ENCODE data around the gene ADM5. TPM values are rescaled to one million over a fixed set of nuclear protein-coding genes. Genes with fewer than 3 reads are reported as not detected.

ADM5 gene
- total RNA-seq, 1 experiment from 2014 or later, result 13.5 TPM

DNA sequence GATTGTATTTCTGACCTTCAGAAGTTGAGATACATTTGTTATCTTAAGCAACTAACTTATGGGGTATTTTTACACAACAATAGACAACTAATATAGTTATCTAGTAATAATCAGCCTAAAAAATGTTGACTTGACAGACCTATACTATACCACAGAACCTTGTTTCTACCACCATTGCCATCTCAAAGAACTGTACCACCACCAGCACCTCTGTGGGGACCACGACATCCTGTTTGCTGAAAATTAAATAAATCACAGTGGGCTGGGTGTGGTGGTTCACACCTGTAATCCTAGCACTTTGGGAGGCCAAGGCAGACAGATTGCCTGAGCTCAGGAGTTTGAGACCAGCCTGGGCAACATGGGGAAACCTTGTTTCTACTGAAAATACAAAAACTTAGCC, 49.7 kb downstream of the ADM5 start:
- H3K23ac ChIP-seq (ENCODE audit: insufficient read length, low read depth, low read length), result no peak overlapping the region
- TF ChIP-seq, protein P1, sequence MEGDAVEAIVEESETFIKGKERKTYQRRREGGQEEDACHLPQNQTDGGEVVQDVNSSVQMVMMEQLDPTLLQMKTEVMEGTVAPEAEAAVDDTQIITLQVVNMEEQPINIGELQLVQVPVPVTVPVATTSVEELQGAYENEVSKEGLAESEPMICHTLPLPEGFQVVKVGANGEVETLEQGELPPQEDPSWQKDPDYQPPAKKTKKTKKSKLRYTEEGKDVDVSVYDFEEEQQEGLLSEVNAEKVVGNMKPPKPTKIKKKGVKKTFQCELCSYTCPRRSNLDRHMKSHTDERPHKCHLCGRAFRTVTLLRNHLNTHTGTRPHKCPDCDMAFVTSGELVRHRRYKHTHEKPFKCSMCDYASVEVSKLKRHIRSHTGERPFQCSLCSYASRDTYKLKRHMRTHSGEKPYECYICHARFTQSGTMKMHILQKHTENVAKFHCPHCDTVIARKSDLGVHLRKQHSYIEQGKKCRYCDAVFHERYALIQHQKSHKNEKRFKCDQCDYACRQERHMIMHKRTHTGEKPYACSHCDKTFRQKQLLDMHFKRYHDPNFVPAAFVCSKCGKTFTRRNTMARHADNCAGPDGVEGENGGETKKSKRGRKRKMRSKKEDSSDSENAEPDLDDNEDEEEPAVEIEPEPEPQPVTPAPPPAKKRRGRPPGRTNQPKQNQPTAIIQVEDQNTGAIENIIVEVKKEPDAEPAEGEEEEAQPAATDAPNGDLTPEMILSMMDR (conservative IDR thresholded peaks at IDR 0.05), result no peak
- no peak overlapping the region for H3K14ac ChIP-seq (ENCODE audit: insufficient read depth, low read length)
- H4K20me1 ChIP-seq (ENCODE audit: control insufficient read depth, insufficient read depth, insufficient read length), result no peaks in the 10 kb centered on the region
- Mint-ChIP-seq H3K36me3 (ENCODE audit: insufficient read depth in 1 of 3, low read depth in 3 of 3) (no peaks in the 10 kb centered on the region), H3K4me1 (no peaks in the 10 kb centered on the region), H3K9me3 (no peaks in the 10 kb centered on the region), H3K27ac (no peak overlapping the region), H3K4me3 (no peak overlapping the region), H3K27me3 (ENCODE audit: low read depth) (no peaks in the 10 kb centered on the region)
- DNase-seq, result no peak
- no peak overlapping the region for H4K91ac ChIP-seq (ENCODE audit: insufficient read length, low read depth, low read length)
- H3K79me1 ChIP-seq (ENCODE audit: insufficient read depth, low read depth, low read length, poor library complexity, severe bottlenecking), result no peaks in the 10 kb centered on the region
- no peak overlapping the region for H2AK5ac ChIP-seq (ENCODE audit: insufficient read length, low read length)
- H3K79me2 ChIP-seq (ENCODE audit: insufficient read depth, low read length), result no peaks in the 10 kb centered on the region
- H3K27me3 ChIP-seq (ENCODE audit: insufficient read depth, low read length), result no peaks in the 10 kb centered on the region
- H3K18ac ChIP-seq (ENCODE audit: insufficient read length, low read depth, low read length), result no peak overlapping the region
- H3K23me2 ChIP-seq (ENCODE audit: insufficient read length, low read depth, low read length, poor library complexity, severe bottlenecking), result no peaks in the 10 kb centered on the region
- WGBS (ENCODE audit: extremely low coverage, insufficient read length, low lambda C conversion rate), result no CpG with 5 or more reads among the region's 1 CpG
- H2AFZ ChIP-seq (ENCODE audit: low read length), result no peak overlapping the region
- H2BK120ac ChIP-seq (ENCODE audit: low read depth, low read length, poor library complexity, severe bottlenecking), result no peak overlapping the region
- no peak overlapping the region for H3K4ac ChIP-seq (ENCODE audit: low read depth, low read length)
- H2BK12ac ChIP-seq (ENCODE audit: insufficient read length, low read depth, low read length), result no peak overlapping the region
- no peaks in the 10 kb centered on the region for H3K4me1 ChIP-seq (ENCODE audit: insufficient read depth, low read length)
- no peak overlapping the region for H2BK15ac ChIP-seq (ENCODE audit: low read depth, low read length)
- H3K56ac ChIP-seq (ENCODE audit: insufficient read length, low read depth, low read length), result no peak overlapping the region
- H3T11ph ChIP-seq (ENCODE audit: low read length), result no peak overlapping the region
- H4K5ac ChIP-seq (ENCODE audit: insufficient read length, low read depth, low read length), result no peak overlapping the region
- no peaks in the 10 kb centered on the region for H3K9me3 ChIP-seq (ENCODE audit: control insufficient read depth, low read depth, low read length)
- no peak overlapping the region for H4K8ac ChIP-seq (replicated peaks; ENCODE audit: insufficient read length, low read depth, low read length)
- no peak overlapping the region for H3K9ac ChIP-seq (ENCODE audit: extremely low read depth, insufficient read length, low read length)
- no peak overlapping the region for H3K27ac ChIP-seq (ENCODE audit: insufficient read length, low read depth, low read length)
- H2BK5ac ChIP-seq (ENCODE audit: insufficient read length, low read length), result no peak overlapping the region
- no peak overlapping the region for H2BK20ac ChIP-seq (ENCODE audit: low read depth, low read length, poor library complexity, severe bottlenecking)
- no peak overlapping the region for H3K4me2 ChIP-seq (ENCODE audit: insufficient read depth, insufficient read length, low read length)

Measured in H9 (cell line).